Mucosa of descending colon (tissue), 3 donors: ENCODE results near the gene SEMA3B. TPM values are rescaled to one million over a fixed set of nuclear protein-coding genes. Genes with fewer than 3 reads are reported as not detected.
A peak's percentile ranks its signal among the peaks of the same experiment; 100 is the strongest.
"Not testable (repeated sequence)": the region's sequence is repeated elsewhere in the genome, so short reads cannot be mapped to it uniquely, and the experiment has no call there.

Experiments
- ATAC-seq: fragments of 200-7000 bp; cut with Tn5 transposase; one replicate; pipeline ENCODE4 v1.9.1; 2020; ENCODE audit warnings: mild to moderate bottlenecking, moderate library complexity
- DNase-seq, 3 donors: peaks; one replicate each; pipeline ENCODE4 v3.0.0-alpha.2; 2020
- H3K36me3 ChIP-seq: fragments of 200-600 bp; one replicate; pipeline ENCODE4 v1.8.0; 2021; ENCODE audit warnings: low read depth, mild to moderate bottlenecking
- H3K4me1 ChIP-seq: fragments of 200-600 bp; one replicate; pipeline ENCODE4 v1.8.0; 2021; ENCODE audit warnings: low read depth, mild to moderate bottlenecking
- H3K4me3 ChIP-seq: fragments of 200-600 bp; one replicate; pipeline ENCODE4 v1.8.0; 2021; ENCODE audit warnings: mild to moderate bottlenecking
- H3K9me3 ChIP-seq: fragments of 200-600 bp; one replicate; pipeline ENCODE4 v1.8.0; 2021; ENCODE audit warnings: mild to moderate bottlenecking
- CTCF ChIP-seq: fragments of 200-600 bp; IDR thresholded peaks from one replicate; pipeline ENCODE4 v1.8.0; 2022; ENCODE audit warnings: antibody characterized with exemption, mild to moderate bottlenecking
- intact Hi-C, 2 donors: fragments of 100-400 bp; cut with DNase I in 1 of 2; cut with micrococcal nuclease in 1 of 2; formaldehyde crosslinking; loops; one replicate each; pipeline versions ENCODE4 v1.11.0 to v1.11.1; 2022; cut with DNase I, micrococcal nuclease
- total RNA-seq, 3 donors: library from RNA; stranded (reverse); fragmentation: NEBNext Ultra II Directional in 2 of 3; extraction: Animal tissue kit (Norgen Biotek cat#: 25700) in 2 of 3; gene quantifications; one replicate each; pipeline versions ENCODE4 v1.2.1 to v1.2.4, GENCODE V29; 2021 to 2023
- donor health status: DM: no; HTN: no; CAD: no; lungs with moderate emphysema.
- donor health status: DM: no; HTN: no; CAD: no.
- donor health status: DM: no; HTN: yes; CAD: no.

The SEMA3B gene
- total RNA-seq, 3 donors from 2014 or later: 42.0 to 129 (median 59.2) TPM

GRCh38 chr3:50268276-50268675 is 671 bp upstream of the SEMA3B start:
- no peaks in the 10 kb centered on the region for H3K36me3 ChIP-seq
- intact Hi-C loops: no loop called here
- no peak for ATAC-seq
- TF ChIP-seq CTCF: no peak
- H3K4me1 ChIP-seq: peaks cover 51% of the 10 kb centered on the region
- DNase-seq: no peak
- no peaks in the 10 kb centered on the region for H3K9me3 ChIP-seq
- H3K4me3 ChIP-seq: no peak overlapping the region

- Histone ChIP-seq H3K4me1 (peaks cover 56% of the 10 kb centered on the region), H3K36me3 (no peaks in the 10 kb centered on the region), H3K9me3 (no peaks in the 10 kb centered on the region), H3K4me3 (no peak overlapping the region)
- TF ChIP-seq CTCF: no peak
- ATAC-seq: no peak
- intact Hi-C loops: no loop called here
- DNase-seq: no peak
Measured at GRCh38 chr3:50269460-50269859, 513 bp downstream of the SEMA3B start.

- Histone ChIP-seq H3K4me1 (peaks cover 56% of the 10 kb centered on the region), H3K9me3 (no peaks in the 10 kb centered on the region), H3K36me3 (no peaks in the 10 kb centered on the region), H3K4me3 (no peak overlapping the region)
- DNase-seq (peak in 1 of 3 donors; percentile 42), ATAC-seq (no peak)
- TF ChIP-seq CTCF: no peak
- intact Hi-C loops: loop anchor here (10.0 kb wide), 2 partner anchors 45 to 75 kb away; partner anchors contain the start of gene GNAT1 (in 2 of the 2)
Measured at GRCh38 chr3:50269977-50270413, 1.0 kb downstream of the SEMA3B start.

- DNase-seq (peak in 1 of 3 donors; percentile 51), ATAC-seq (no peak)
- Histone ChIP-seq H3K4me3 (no peak overlapping the region), H3K4me1 (peaks cover 54% of the 10 kb centered on the region), H3K9me3 (no peaks in the 10 kb centered on the region), H3K36me3 (no peaks in the 10 kb centered on the region)
- TF ChIP-seq CTCF: no peak
- intact Hi-C loops: loop anchor here (10.0 kb wide), 2 partner anchors 46 to 76 kb away; partner anchors contain the start of gene GNAT1 (in 2 of the 2)
Measured at GRCh38 chr3:50270422-50271224, 1.7 kb downstream of the SEMA3B start.

- no peak for TF ChIP-seq CTCF
- DNase-seq (no peak), ATAC-seq (peak; percentile 0)
- H3K4me3 ChIP-seq: no peak overlapping the region
- H3K36me3 ChIP-seq: no peaks in the 10 kb centered on the region
- intact Hi-C loops: loop anchor here (10.0 kb wide), 2 partner anchors 47 to 77 kb away; partner anchors contain the start of gene GNAT1 (in 2 of the 2)
- no peaks in the 10 kb centered on the region for H3K9me3 ChIP-seq
- H3K4me1 ChIP-seq: peaks cover 48% of the 10 kb centered on the region
Measured at GRCh38 chr3:50271314-50271936, 2.5 kb downstream of the SEMA3B start.

- intact Hi-C loops: loop anchor here (10.0 kb wide), 2 partner anchors 48 to 78 kb away; partner anchors contain the start of gene GNAT1 (in 2 of the 2)
- H3K36me3 ChIP-seq, DNase-seq, ATAC-seq, H3K4me3 ChIP-seq, H3K9me3 ChIP-seq: not testable (repeated sequence)
- peaks cover 46% of the 10 kb centered on the region for H3K4me1 ChIP-seq
Measured at GRCh38 chr3:50272538-50272910, 3.6 kb downstream of the SEMA3B start.
